Iris pigment epithelial cell (primary cell): ENCODE measurements around the gene ADGRD2.
A peak's percentile ranks its signal among the peaks of the same experiment; 100 is the strongest.

Experiments used
- DNase-seq: peaks from one replicate; pipeline ENCODE4 v3.0.0-alpha.2; 2011; ENCODE audit warnings: low read depth

Gene ADGRD2

GRCh38 chr9:124480621-124480981, 30.4 kb downstream of the ADGRD2 start:
- DNase-seq = peak; percentile 22

GRCh38 chr9:124481115-124481514, 30.9 kb downstream of the ADGRD2 start:
- no peak for DNase-seq

GRCh38 chr9:124482431-124483031, 32.3 kb downstream of the ADGRD2 start:
- no peak for DNase-seq

- no peak for DNase-seq
Measured at GRCh38 chr9:124483481-124483880, 33.2 kb downstream of the ADGRD2 start.

GRCh38 chr9:124485201-124485600, 35.0 kb downstream of the ADGRD2 start:
- no peak for DNase-seq

GRCh38 chr9:124485936-124486335, 35.7 kb downstream of the ADGRD2 start:
- DNase-seq = no peak

- no peak for DNase-seq
Measured at GRCh38 chr9:124486778-124487259, 36.6 kb downstream of the ADGRD2 start.

- DNase-seq = no peak
Measured at GRCh38 chr9:124487260-124488182, 37.3 kb downstream of the ADGRD2 start.

GRCh38 chr9:124488641-124489210, 38.5 kb downstream of the ADGRD2 start:
- no peak for DNase-seq

GRCh38 chr9:124489222-124489621, 39.0 kb downstream of the ADGRD2 start:
- no peak for DNase-seq

- no peak for DNase-seq
Measured at GRCh38 chr9:124490004-124490403, 39.8 kb downstream of the ADGRD2 start.

- no peak for DNase-seq
Measured at GRCh38 chr9:124491049-124491975, 41.1 kb downstream of the ADGRD2 start.

- no peak for DNase-seq
Measured at GRCh38 chr9:124492818-124493217, 42.6 kb downstream of the ADGRD2 start.

- DNase-seq = no peak
Measured at GRCh38 chr9:124493218-124493617, 43.0 kb downstream of the ADGRD2 start.

- DNase-seq = no peak
Measured at GRCh38 chr9:124493794-124494479, 43.7 kb downstream of the ADGRD2 start.

GRCh38 chr9:124495126-124496074, 45.1 kb downstream of the ADGRD2 start:
- DNase-seq = no peak

GRCh38 chr9:124496075-124496449, 45.8 kb downstream of the ADGRD2 start:
- no peak for DNase-seq

GRCh38 chr9:124496463-124496862, 46.2 kb downstream of the ADGRD2 start:
- no peak for DNase-seq

GRCh38 chr9:124497441-124497840, 47.2 kb downstream of the ADGRD2 start:
- no peak for DNase-seq

GRCh38 chr9:124498040-124498439, 47.8 kb downstream of the ADGRD2 start:
- no peak for DNase-seq
